ENCODE measurements around the gene ERCC8.

The ERCC8 gene

GRCh38 chr5:60836131-60836530 is 108.7 kb downstream of the ERCC8 start:
- no peak for DNase-seq (ENCODE audit: low read depth)

GRCh38 chr5:60835554-60835953 is 109.3 kb downstream of the ERCC8 start:
- DNase-seq (ENCODE audit: low read depth): no peak

- no peak for DNase-seq (ENCODE audit: low read depth)
These were observed 111.3 kb downstream of the ERCC8 start for GRCh38 chr5:60833520-60833919.

DNA sequence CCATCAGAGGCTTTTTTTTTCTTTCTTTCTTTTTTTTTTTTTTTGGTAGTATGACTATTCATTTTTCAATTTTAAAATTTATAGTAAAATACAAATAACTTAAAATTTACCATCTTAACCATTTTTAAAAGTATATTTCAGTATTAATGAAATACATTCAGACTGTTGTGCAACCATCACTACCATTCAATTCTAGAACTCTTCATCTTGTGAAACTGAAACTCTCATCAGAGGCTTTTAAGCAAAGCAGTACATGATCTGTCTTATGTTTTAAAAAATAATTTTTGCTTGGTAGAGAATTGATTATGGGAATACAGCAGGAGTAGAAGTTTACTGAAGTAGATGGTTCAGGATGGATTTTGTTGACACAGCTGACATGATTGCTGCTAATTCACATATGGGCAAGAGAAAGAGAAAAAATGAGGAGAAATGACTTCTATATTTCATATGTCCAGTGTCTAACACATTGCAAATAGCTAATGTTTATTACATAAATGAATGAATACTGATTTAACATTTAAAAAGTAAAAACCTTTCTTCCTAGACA is 114.2 kb downstream of the ERCC8 start:
- no peak for DNase-seq (ENCODE audit: low read depth)

- DNase-seq (ENCODE audit: low read depth): no peak
These were observed 115.2 kb downstream of the ERCC8 start for GRCh38 chr5:60829490-60830266.

DNA sequence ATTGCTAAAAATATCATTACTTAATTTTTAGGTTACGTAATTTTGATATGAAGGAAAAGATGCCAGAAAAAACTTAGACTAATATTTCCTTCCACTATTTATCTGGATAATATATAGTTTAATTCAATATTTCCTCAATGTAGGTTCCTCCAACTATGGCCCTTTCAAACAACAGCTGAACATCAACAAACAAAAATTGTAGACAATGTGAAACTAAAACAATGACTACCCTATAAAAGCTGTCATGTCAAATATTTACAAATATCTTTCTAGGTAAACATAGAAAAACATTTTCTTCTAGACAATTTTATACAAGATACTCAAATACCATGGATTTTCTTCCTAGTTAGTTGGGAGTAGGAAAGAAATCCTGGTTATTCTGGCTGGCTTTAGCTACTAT is 117.7 kb downstream of the ERCC8 start:
- no peak for DNase-seq (ENCODE audit: low read depth)

GRCh38 chr5:60826653-60827052 is 118.2 kb downstream of the ERCC8 start:
- no peak for DNase-seq (ENCODE audit: low read depth)

Data from fibroblast of gingiva (primary cell).